H9 (cell line): ENCODE data around the gene TERT. TPM values are rescaled to one million over a fixed set of nuclear protein-coding genes. Genes with fewer than 3 reads are reported as not detected.

Experiments
- DNase-seq: peaks from one replicate; pipeline ENCODE4 v3.0.0-alpha.2; 2017
- H2AFZ ChIP-seq: one replicate; pipeline ENCODE4 v1.6.1; 2013; ENCODE audit warnings: mild to moderate bottlenecking, low read length, control low read depth, moderate library complexity
- H2AK5ac ChIP-seq: 2 replicates; pipeline ENCODE4 v1.6.1; 2013; ENCODE audit warnings: low read length, control low read depth, mixed read lengths; ENCODE audit not compliant: insufficient read length
- H2BK120ac ChIP-seq: one replicate; pipeline ENCODE4 v1.6.1; 2013; ENCODE audit warnings: low read depth, mild to moderate bottlenecking, low read length, control low read depth, inconsistent platforms; ENCODE audit not compliant: poor library complexity, severe bottlenecking
- H2BK12ac ChIP-seq: 2 replicates; pipeline ENCODE4 v1.6.1; 2013; ENCODE audit warnings: low read length, control low read depth, mixed read lengths, low read depth; ENCODE audit not compliant: insufficient read length
- H2BK15ac ChIP-seq: 2 replicates; pipeline ENCODE4 v1.6.1; 2013; ENCODE audit warnings: low read depth, low read length, control low read depth
- H2BK20ac ChIP-seq: one replicate; pipeline ENCODE4 v1.6.1; 2013; ENCODE audit warnings: low read depth, mild to moderate bottlenecking, low read length, control low read depth, inconsistent platforms; ENCODE audit not compliant: poor library complexity, severe bottlenecking
- H2BK5ac ChIP-seq: 2 replicates; pipeline ENCODE4 v1.6.1; 2013; ENCODE audit warnings: low read length, control low read depth, mixed read lengths; ENCODE audit not compliant: insufficient read length
- H3K14ac ChIP-seq: 2 replicates; pipeline ENCODE4 v1.6.1; 2013; ENCODE audit warnings: low read length, control low read depth; ENCODE audit not compliant: insufficient read depth
- H3K18ac ChIP-seq: 2 replicates; pipeline ENCODE4 v1.6.1; 2013; ENCODE audit warnings: low read depth, mild to moderate bottlenecking, mixed read lengths, low read length, control low read depth; ENCODE audit not compliant: insufficient read length
- H3K23ac ChIP-seq: 2 replicates; pipeline ENCODE4 v1.6.1; 2013; ENCODE audit warnings: low read length, control low read depth, mixed read lengths, low read depth; ENCODE audit not compliant: insufficient read length
- H3K23me2 ChIP-seq: 2 replicates; pipeline ENCODE4 v1.6.1; 2013; ENCODE audit warnings: low read depth, mild to moderate bottlenecking, mixed read lengths, low read length, control low read depth; ENCODE audit not compliant: insufficient read length, poor library complexity, severe bottlenecking
- H3K27ac ChIP-seq: 2 replicates; pipeline ENCODE4 v1.5.1; 2013; ENCODE audit warnings: low read length, control low read depth, mixed read lengths, low read depth; ENCODE audit not compliant: insufficient read length
- H3K27me3 ChIP-seq: 2 replicates; pipeline ENCODE4 v1.6.1; 2013; ENCODE audit warnings: low read length, control low read depth, inconsistent platforms; ENCODE audit not compliant: insufficient read depth
- H3K4ac ChIP-seq: 2 replicates; pipeline ENCODE4 v1.6.1; 2013; ENCODE audit warnings: low read depth, mild to moderate bottlenecking, control low read depth, inconsistent platforms, low read length, moderate library complexity
- H3K4me1 ChIP-seq: 2 replicates; pipeline ENCODE4 v1.6.1; 2013; ENCODE audit warnings: low read length, control low read depth, inconsistent platforms; ENCODE audit not compliant: insufficient read depth
- H3K4me2 ChIP-seq: 2 replicates; pipeline ENCODE4 v1.6.1; 2013; ENCODE audit warnings: low read length, control low read depth, mixed read lengths; ENCODE audit not compliant: insufficient read length, insufficient read depth
- H3K56ac ChIP-seq: 2 replicates; pipeline ENCODE4 v1.6.1; 2013; ENCODE audit warnings: low read depth, mild to moderate bottlenecking, mixed read lengths, low read length, control low read depth; ENCODE audit not compliant: insufficient read length
- H3K79me1 ChIP-seq: 2 replicates; pipeline ENCODE4 v1.6.1; 2013; ENCODE audit warnings: low read depth, mild to moderate bottlenecking, moderate library complexity, low read length, control low read depth, inconsistent platforms; ENCODE audit not compliant: insufficient read depth, poor library complexity, severe bottlenecking
- H3K79me2 ChIP-seq: 2 replicates; pipeline ENCODE4 v1.6.1; 2013; ENCODE audit warnings: low read length, control low read depth, inconsistent platforms; ENCODE audit not compliant: insufficient read depth
- H3K9ac ChIP-seq: 2 replicates; pipeline ENCODE4 v1.6.1; 2013; ENCODE audit warnings: low read length, control low read depth, mixed read lengths; ENCODE audit not compliant: insufficient read length; ENCODE audit errors: extremely low read depth
- H3K9me3 ChIP-seq: one replicate; pipeline ENCODE4 v1.6.1; 2013; ENCODE audit warnings: low read depth, low read length, inconsistent platforms; ENCODE audit not compliant: control insufficient read depth
- H3T11ph ChIP-seq: one replicate; pipeline ENCODE4 v1.6.1; 2013; ENCODE audit warnings: mild to moderate bottlenecking, low read length, control low read depth, inconsistent platforms
- H4K20me1 ChIP-seq: one replicate; pipeline ENCODE4 v1.6.1; 2013; ENCODE audit not compliant: control insufficient read depth, insufficient read length, insufficient read depth
- H4K5ac ChIP-seq: 2 replicates; pipeline ENCODE4 v1.6.1; 2013; ENCODE audit warnings: low read depth, mild to moderate bottlenecking, mixed read lengths, low read length, control low read depth; ENCODE audit not compliant: insufficient read length
- H4K8ac ChIP-seq: replicated peaks from 2 replicates; pipeline ENCODE4 v1.6.1; 2013; ENCODE audit warnings: low read length, control low read depth, mixed read lengths, low read depth; ENCODE audit not compliant: insufficient read length
- H4K91ac ChIP-seq: 2 replicates; pipeline ENCODE4 v1.6.1; 2013; ENCODE audit warnings: low read depth, mild to moderate bottlenecking, moderate library complexity, mixed read lengths, low read length, control low read depth; ENCODE audit not compliant: insufficient read length
- H3K27ac Mint-ChIP-seq, 3 experiments: 2 replicates in 2 of 3; 3 replicates in 1 of 3; pipeline ENCODE4 v1.8.0; 2020 to 2021; ENCODE audit warnings: mixed read lengths in 3 of 3, mild to moderate bottlenecking in 1 of 3, moderate library complexity in 1 of 3
- H3K27me3 Mint-ChIP-seq: 2 replicates; pipeline ENCODE4 v1.8.0; 2021; ENCODE audit warnings: low read depth, mild to moderate bottlenecking, moderate library complexity, mixed read lengths
- H3K36me3 Mint-ChIP-seq, 3 experiments: 2 replicates in 2 of 3; 3 replicates in 1 of 3; pipeline ENCODE4 v1.8.0; 2020 to 2021; ENCODE audit warnings: low read depth in 3 of 3, mixed read lengths in 3 of 3; ENCODE audit not compliant: insufficient read depth in 1 of 3
- H3K4me1 Mint-ChIP-seq, 2 experiments: 2 replicates each; pipeline ENCODE4 v1.8.0; 2020; ENCODE audit warnings: mixed read lengths in 2 of 2
- H3K4me3 Mint-ChIP-seq, 2 experiments: 2 replicates in 1 of 2; 3 replicates in 1 of 2; pipeline ENCODE4 v1.8.0; 2020 to 2021; ENCODE audit warnings: mild to moderate bottlenecking in 2 of 2, mixed read lengths in 2 of 2, moderate library complexity in 1 of 2
- H3K9me3 Mint-ChIP-seq, 2 experiments: 2 replicates in 1 of 2; 3 replicates in 1 of 2; pipeline ENCODE4 v1.8.0; 2020; ENCODE audit warnings: mild to moderate bottlenecking in 2 of 2, mixed read lengths in 2 of 2, moderate library complexity in 1 of 2
- CTCF ChIP-seq: fragments of 200-600 bp; sonication (generic); conservative IDR thresholded peaks from 3 replicates; pipeline ENCODE4 v1.8.0; 2021; ENCODE audit warnings: antibody characterized with exemption, mild to moderate bottlenecking
- WGBS: extraction: QIAGEN DNeasy Blood & Tissue Kit; methylation state at CpG from one replicate; pipeline ENCODE4 v1.1.7; 2013; ENCODE audit warnings: missing lambda C conversion rate, low lambda C conversion rate, mixed read lengths; ENCODE audit not compliant: insufficient read length; ENCODE audit errors: extremely low coverage; 5-methylcytosine and 5-hydroxymethylcytosine counted together
- total RNA-seq: library from RNA; stranded (reverse); gene quantifications from 2 replicates; pipeline ENCODE4 v1.2.1, GENCODE V29; 2021

The TERT gene
- total RNA-seq, 1 experiment from 2014 or later = 15.5 TPM

GRCh38 chr5:1245905-1246576, 48.8 kb downstream of the TERT start:
- Histone ChIP-seq H2BK5ac (no peak overlapping the region), H2BK20ac (no peak overlapping the region), H3K4me1 (no peaks in the 10 kb centered on the region), H4K5ac (no peak overlapping the region), H2BK15ac (no peak overlapping the region), H3T11ph (no peak overlapping the region), H3K23me2 (no peaks in the 10 kb centered on the region), H3K9ac (no peak overlapping the region), H2BK120ac (no peak overlapping the region), H3K27me3 (no peaks in the 10 kb centered on the region), H3K14ac (no peak overlapping the region), H2BK12ac (no peak overlapping the region), H3K18ac (no peak overlapping the region), H3K4ac (no peak overlapping the region), H3K56ac (no peak overlapping the region), H4K91ac (no peak overlapping the region), H4K8ac (no peak overlapping the region), H2AK5ac (no peak overlapping the region), H2AFZ (no peak overlapping the region), H3K23ac (no peak overlapping the region), H3K79me1 (no peaks in the 10 kb centered on the region), H3K79me2 (no peaks in the 10 kb centered on the region), H3K27ac (no peak overlapping the region), H3K4me2 (no peak overlapping the region), H4K20me1 (no peaks in the 10 kb centered on the region), H3K9me3 (no peaks in the 10 kb centered on the region)
- TF ChIP-seq CTCF = no peak
- no peaks in the 10 kb centered on the region for H3K9me3 Mint-ChIP-seq
- peak; percentile 40 for DNase-seq
- no peak overlapping the region for H3K27ac Mint-ChIP-seq
- peaks cover 11% of the 10 kb centered on the region for H3K27me3 Mint-ChIP-seq
- H3K4me1 Mint-ChIP-seq = peaks cover 4 to 16% of the 10 kb centered on the region in 2 experiments
- no peak overlapping the region for H3K4me3 Mint-ChIP-seq
- no CpG with 5 or more reads among the region's 58 CpGs for WGBS
- no peaks in the 10 kb centered on the region for H3K36me3 Mint-ChIP-seq
